SK-N-SH treated with all-trans-retinoic acid at 6 μM for 48 hours (cell line): ENCODE results near the gene TLR4.

Experiments used
- ATAC-seq: fragments of 200-7000 bp; cut with Tn5 transposase; 3 replicates; pipeline ENCODE4 v1.9.1; 2020; ENCODE audit warnings: mild to moderate bottlenecking, moderate library complexity
- ARNTL ChIP-seq: fragments of 450-650 bp; formaldehyde crosslinking; IDR thresholded peaks from 2 replicates; pipeline ENCODE4 v1.5.0; 2020; ENCODE audit warnings: low read depth, mild to moderate bottlenecking, moderate library complexity, borderline replicate concordance
- BACH2 ChIP-seq: fragments of 250-450 bp; sonication (Bioruptor Pico); IDR thresholded peaks from 2 replicates; pipeline ENCODE4 v1.9.0; 2021; ENCODE audit warnings: mild to moderate bottlenecking, borderline replicate concordance
- CREB5 ChIP-seq: fragments of 250-450 bp; sonication (Bioruptor Pico); IDR thresholded peaks from 2 replicates; pipeline ENCODE4 v1.5.1; 2020; ENCODE audit warnings: low read depth, mild to moderate bottlenecking, moderate library complexity
- CSDC2 ChIP-seq: fragments of 250-450 bp; sonication (Bioruptor Pico); IDR thresholded peaks from 2 replicates; pipeline ENCODE4 v1.5.0; 2020; ENCODE audit warnings: mild to moderate bottlenecking, moderate library complexity
- CSRNP3 ChIP-seq: fragments of 250-450 bp; sonication (Bioruptor Pico); IDR thresholded peaks from 2 replicates; pipeline ENCODE4 v1.5.1; 2021; ENCODE audit warnings: mild to moderate bottlenecking, moderate library complexity
- ESRRG ChIP-seq: fragments of 250-450 bp; sonication (Bioruptor Pico); IDR thresholded peaks from 2 replicates; pipeline ENCODE4 v1.6.1; 2021; ENCODE audit warnings: mild to moderate bottlenecking
- GLIS3 ChIP-seq: fragments of 250-450 bp; sonication (Bioruptor Pico); IDR thresholded peaks from 2 replicates; pipeline ENCODE4 v1.5.0; 2020; ENCODE audit warnings: mild to moderate bottlenecking, moderate library complexity
- ISL1 ChIP-seq: fragments of 250-450 bp; sonication (Bioruptor Pico); IDR thresholded peaks from 2 replicates; pipeline ENCODE4 v2.1.2; 2022; ENCODE audit warnings: mild to moderate bottlenecking, moderate library complexity
- OSR1 ChIP-seq: fragments of 250-450 bp; sonication (Bioruptor Pico); IDR thresholded peaks from 2 replicates; pipeline ENCODE4 v1.8.0; 2022; ENCODE audit warnings: moderate library complexity, mild to moderate bottlenecking, inconsistent platforms
- PATZ1 ChIP-seq: fragments of 250-450 bp; sonication (Bioruptor Pico); IDR thresholded peaks from 2 replicates; pipeline ENCODE4 v1.8.0; 2020; ENCODE audit warnings: mild to moderate bottlenecking, moderate library complexity, borderline replicate concordance
- POU6F1 ChIP-seq: fragments of 250-450 bp; sonication (Bioruptor Pico); IDR thresholded peaks from 2 replicates; pipeline ENCODE4 v1.8.0; 2021; ENCODE audit warnings: low read depth, mild to moderate bottlenecking, moderate library complexity, borderline replicate concordance
- PPARA ChIP-seq: fragments of 250-450 bp; sonication (Bioruptor Pico); IDR thresholded peaks from 2 replicates; pipeline ENCODE4 v1.5.0; 2020; ENCODE audit warnings: mild to moderate bottlenecking, borderline replicate concordance
- RARB ChIP-seq: fragments of 250-450 bp; sonication (Bioruptor Pico); IDR thresholded peaks from 2 replicates; pipeline ENCODE4 v1.8.0; 2021; ENCODE audit warnings: mild to moderate bottlenecking, moderate library complexity
- SNAI2 ChIP-seq: fragments of 250-450 bp; sonication (Bioruptor Pico); IDR thresholded peaks from 2 replicates; pipeline ENCODE4 v1.5.0; 2020; ENCODE audit warnings: mild to moderate bottlenecking, moderate library complexity
- TCF4 ChIP-seq: fragments of 250-450 bp; sonication (Bioruptor Pico); IDR thresholded peaks from 2 replicates; pipeline ENCODE4 v1.8.0; 2021; ENCODE audit warnings: mild to moderate bottlenecking, moderate library complexity, borderline replicate concordance
- TOX ChIP-seq: fragments of 250-450 bp; sonication (Bioruptor Pico); IDR thresholded peaks from 2 replicates; pipeline ENCODE4 v1.8.0; 2021; ENCODE audit warnings: mild to moderate bottlenecking, moderate library complexity, borderline replicate concordance
- TSHZ2 ChIP-seq: fragments of 250-450 bp; sonication (Bioruptor Pico); IDR thresholded peaks from 2 replicates; pipeline ENCODE4 v1.5.0; 2020; ENCODE audit warnings: mild to moderate bottlenecking, moderate library complexity
- ZC3H10 ChIP-seq: fragments of 250-450 bp; sonication (Bioruptor Pico); IDR thresholded peaks from 2 replicates; pipeline ENCODE4 v1.5.1; 2021; ENCODE audit warnings: mild to moderate bottlenecking, moderate library complexity
- ZFP3 ChIP-seq: fragments of 250-450 bp; sonication (Bioruptor Pico); IDR thresholded peaks from 2 replicates; pipeline ENCODE4 v1.5.0; 2020; ENCODE audit warnings: mild to moderate bottlenecking, moderate library complexity
- ZFP30 ChIP-seq: fragments of 450-650 bp; formaldehyde crosslinking; IDR thresholded peaks from 2 replicates; pipeline ENCODE4 v1.5.0; 2022; ENCODE audit warnings: mild to moderate bottlenecking, moderate library complexity
- ZNF565 ChIP-seq: fragments of 450-650 bp; formaldehyde crosslinking; conservative IDR thresholded peaks from 2 replicates; pipeline ENCODE4 v1.5.0; 2020; ENCODE audit warnings: low read depth, mild to moderate bottlenecking, moderate library complexity
- ZNF70 ChIP-seq: fragments of 450-650 bp; formaldehyde crosslinking; IDR thresholded peaks from 2 replicates; pipeline ENCODE4 v1.5.0; 2020; ENCODE audit warnings: mild to moderate bottlenecking, moderate library complexity
- ZNF8 ChIP-seq: fragments of 450-650 bp; formaldehyde crosslinking; IDR thresholded peaks from 2 replicates; pipeline ENCODE4 v1.5.0; 2020; ENCODE audit warnings: mild to moderate bottlenecking, moderate library complexity

TLR4 gene

GRCh38 chr9:117714282-117714681 lies 10.1 kb downstream of the TLR4 start:
- ATAC-seq: no peak; the same call in 2 of the 3 replicates
- TF ChIP-seq TCF4 (CRISPR knock-in tag) (no peak), CREB5 (CRISPR knock-in tag) (no peak), TOX (CRISPR knock-in tag) (no peak), ZNF70 (no peak), OSR1 (CRISPR knock-in tag) (no peak), ZNF565 (CRISPR knock-in tag) (no peak), SNAI2 (CRISPR knock-in tag) (no peak), TSHZ2 (CRISPR knock-in tag) (no peak), PPARA (CRISPR knock-in tag) (no peak), RARB (CRISPR knock-in tag) (no peak), ESRRG (CRISPR knock-in tag) (no peak), PATZ1 (CRISPR knock-in tag) (no peak), ZNF8 (CRISPR knock-in tag) (no peak), ISL1 (no peak), POU6F1 (CRISPR knock-in tag) (no peak), CSRNP3 (CRISPR knock-in tag) (no peak), ARNTL (CRISPR knock-in tag) (no peak), BACH2 (CRISPR knock-in tag) (no peak), CSDC2 (CRISPR knock-in tag) (no peak), ZFP3 (CRISPR knock-in tag) (no peak)

- no peak for ATAC-seq
- TF ChIP-seq CSDC2 (CRISPR knock-in tag) (no peak), ZNF70 (no peak), BACH2 (CRISPR knock-in tag) (no peak), ZFP30 (CRISPR knock-in tag) (no peak), OSR1 (CRISPR knock-in tag) (no peak), TCF4 (CRISPR knock-in tag) (no peak), ZC3H10 (CRISPR knock-in tag) (no peak)
These were observed 11.3 kb downstream of the TLR4 start for GRCh38 chr9:117715411-117715989.

- ATAC-seq: no peak
- TF ChIP-seq ARNTL (CRISPR knock-in tag) (no peak), ZFP30 (CRISPR knock-in tag) (no peak), ZNF70 (no peak), RARB (CRISPR knock-in tag) (no peak), GLIS3 (CRISPR knock-in tag) (no peak), TCF4 (CRISPR knock-in tag) (no peak), CSDC2 (CRISPR knock-in tag) (no peak), POU6F1 (CRISPR knock-in tag) (no peak), SNAI2 (CRISPR knock-in tag) (no peak), ZNF8 (CRISPR knock-in tag) (no peak), ISL1 (no peak), TSHZ2 (CRISPR knock-in tag) (no peak)
These were observed 13.9 kb downstream of the TLR4 start for GRCh38 chr9:117718085-117718484.
